NCI-H1092 (cell line): ENCODE measurements around the gene MRI1.

Experiments used
- DNase-seq: peaks from one replicate; lab custom pipeline; 2025; lab: John Stamatoyannopoulos, UW

The MRI1 gene

DNA sequence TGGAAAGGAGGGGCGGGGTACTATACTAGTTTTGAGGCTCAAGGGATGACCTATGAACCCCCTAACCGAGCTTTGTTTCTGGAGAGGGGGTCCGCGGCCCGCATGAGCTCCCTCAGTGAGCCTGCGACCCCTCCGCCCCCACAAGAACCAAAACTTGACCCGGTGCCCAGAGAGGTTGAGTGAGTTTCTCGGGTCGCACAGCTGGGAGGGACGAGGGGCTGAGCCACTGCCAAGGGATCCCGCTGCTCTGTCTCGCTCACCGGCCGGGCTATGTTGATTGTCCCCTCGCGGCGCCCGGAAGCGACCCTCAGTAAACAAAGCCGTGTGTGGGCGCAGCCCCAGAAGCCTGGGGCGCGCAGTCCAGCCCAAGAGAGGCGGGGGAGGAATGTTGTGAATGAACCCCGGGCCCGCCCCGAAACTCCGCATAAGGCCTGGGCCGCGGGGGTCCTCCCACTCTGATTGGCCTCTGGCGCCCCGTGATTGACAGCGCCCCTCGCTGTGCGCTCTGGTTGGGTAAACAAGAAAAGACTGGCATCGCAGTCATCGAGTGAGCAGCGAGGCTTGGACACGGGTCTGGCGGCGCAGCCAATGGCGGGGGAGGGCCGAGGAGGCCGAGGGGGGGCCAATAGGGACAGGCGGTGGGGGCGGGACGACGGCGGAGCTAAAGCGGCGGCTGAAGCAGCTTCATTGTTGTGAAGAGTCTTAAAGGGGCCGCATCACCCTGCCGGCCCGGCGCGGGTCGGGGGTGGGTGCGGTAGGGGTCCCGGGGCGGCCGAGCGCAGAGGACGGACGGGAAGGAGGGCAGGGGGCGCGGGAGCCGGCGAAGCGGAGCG, 30.7 kb downstream of the MRI1 start, which contains the start of gene ZSWIM4:
TSS of gene ZSWIM4 (plus strand) at position 687 of the 833 bp plus-strand sequence. CDS start 206 bp downstream, outside the sequence.
- DNase-seq, result peak; percentile 99

DNA sequence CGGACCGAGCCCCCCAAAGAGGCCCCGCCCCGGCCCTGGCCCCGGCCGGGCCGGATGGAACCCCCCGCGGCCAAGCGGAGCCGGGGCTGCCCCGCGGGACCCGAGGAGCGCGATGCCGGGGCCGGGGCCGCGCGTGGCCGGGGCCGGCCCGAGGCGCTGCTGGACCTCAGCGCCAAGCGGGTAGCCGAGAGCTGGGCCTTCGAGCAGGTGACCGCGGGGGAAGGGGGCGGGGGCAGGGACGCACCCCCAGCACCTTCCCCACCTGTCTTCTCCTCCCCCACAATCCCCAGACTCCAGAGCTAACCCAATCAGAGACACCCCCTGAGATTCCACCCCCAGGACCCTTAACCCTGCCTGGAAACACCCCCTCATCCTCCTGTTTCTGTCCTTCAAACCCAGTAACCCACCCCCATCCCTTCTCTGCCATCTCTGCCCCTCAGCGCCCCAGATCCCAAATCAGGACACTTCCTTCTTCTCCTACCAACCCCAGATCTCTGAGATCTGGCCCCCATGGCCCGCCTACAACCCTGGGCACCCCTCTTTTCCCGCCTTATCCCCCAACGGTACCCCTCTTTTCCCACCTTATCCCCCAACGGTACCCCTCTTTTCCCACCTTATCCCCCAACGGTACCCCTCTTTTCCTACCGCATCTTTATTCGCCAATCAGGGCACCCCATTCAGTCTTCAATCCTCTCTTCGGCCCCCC, 31.4 kb downstream of the MRI1 start:
- no peak for DNase-seq

GRCh38 chr19:13796301-13797057, 32.2 kb downstream of the MRI1 start:
- DNase-seq, result no peak

- no peak for DNase-seq
Observed at GRCh38 chr19:13797058-13797440, 32.7 kb downstream of the MRI1 start.

GRCh38 chr19:13797870-13798269, 33.5 kb downstream of the MRI1 start:
- DNase-seq, result no peak

DNA sequence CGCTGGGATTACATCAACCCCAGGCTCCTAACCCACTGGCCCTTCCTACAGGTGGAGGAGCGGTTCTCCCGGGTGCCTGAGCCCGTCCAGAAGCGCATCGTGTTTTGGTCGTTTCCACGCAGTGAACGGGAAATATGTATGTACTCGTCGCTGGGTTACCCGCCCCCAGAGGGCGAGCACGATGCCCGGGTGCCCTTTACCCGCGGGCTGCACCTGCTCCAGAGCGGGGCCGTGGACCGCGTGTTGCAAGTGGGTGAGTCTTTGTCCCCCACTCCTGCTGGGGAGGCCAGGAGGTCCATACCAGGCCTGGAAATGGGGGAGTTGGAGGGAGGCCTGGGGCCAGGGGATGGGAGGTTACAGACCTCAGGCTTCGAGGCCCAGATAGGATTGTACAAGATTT, 35.3 kb downstream of the MRI1 start:
- no peak for DNase-seq

GRCh38 chr19:13803038-13803437, 38.7 kb downstream of the MRI1 start:
- no peak for DNase-seq

DNA sequence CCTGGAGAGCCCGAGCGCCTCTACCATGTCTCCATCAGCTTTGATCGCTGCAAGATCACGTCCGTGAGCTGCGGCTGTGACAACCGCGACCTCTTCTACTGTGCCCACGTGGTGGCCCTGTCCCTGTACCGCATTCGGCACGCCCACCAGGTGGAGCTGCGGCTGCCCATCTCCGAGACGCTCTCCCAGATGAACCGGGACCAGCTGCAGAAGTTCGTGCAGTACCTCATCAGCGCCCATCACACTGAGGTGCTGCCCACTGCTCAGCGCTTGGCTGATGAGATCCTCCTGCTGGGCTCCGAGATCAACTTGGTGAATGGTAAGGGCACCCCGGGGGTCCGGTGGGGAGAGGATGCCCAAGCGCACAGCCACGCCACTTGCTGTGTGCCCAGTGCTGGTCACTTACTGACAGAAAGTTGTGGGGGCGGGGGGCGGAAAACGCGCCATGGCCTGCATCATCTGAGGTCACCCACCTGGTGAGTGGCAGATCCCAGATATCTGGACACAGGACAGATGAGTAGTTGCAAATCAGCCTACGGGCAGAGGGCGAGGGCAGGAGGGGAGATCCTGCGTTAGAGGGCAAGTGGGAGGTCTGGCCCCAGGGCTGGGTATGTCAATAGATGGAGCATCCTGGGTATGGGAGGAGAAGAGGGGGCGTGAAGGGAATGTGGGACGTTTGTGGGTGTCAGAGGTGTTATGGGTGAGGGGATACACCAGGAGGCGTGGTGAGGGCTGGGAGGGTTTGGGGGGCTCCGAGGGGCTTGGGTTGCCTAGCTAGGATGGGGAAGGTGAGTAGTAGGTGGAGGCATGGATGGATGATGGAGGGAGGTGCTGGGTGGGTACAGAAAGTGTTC, 40.7 kb downstream of the MRI1 start:
- DNase-seq, result no peak

DNA sequence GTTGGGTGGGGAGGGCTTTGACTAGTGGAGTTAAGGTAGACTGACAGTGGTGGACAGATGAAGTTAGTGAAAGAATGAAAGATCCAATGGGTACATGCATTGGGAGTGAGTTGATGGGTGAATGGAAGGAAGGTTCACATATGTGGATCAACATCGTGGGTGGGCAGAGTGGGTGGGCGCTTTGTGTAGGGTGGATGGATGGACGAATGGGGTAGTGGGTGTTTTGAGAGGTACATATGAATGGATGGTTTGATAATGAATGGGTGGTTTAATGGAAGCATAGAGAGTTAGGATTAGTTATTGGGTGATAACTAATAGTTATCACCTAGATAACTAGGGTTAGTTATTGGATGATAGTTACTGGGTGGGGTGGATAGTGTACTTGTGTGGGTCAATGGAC, 42.4 kb downstream of the MRI1 start:
- no peak for DNase-seq

GRCh38 chr19:13807421-13808021, 43.2 kb downstream of the MRI1 start:
- DNase-seq, result no peak

DNA sequence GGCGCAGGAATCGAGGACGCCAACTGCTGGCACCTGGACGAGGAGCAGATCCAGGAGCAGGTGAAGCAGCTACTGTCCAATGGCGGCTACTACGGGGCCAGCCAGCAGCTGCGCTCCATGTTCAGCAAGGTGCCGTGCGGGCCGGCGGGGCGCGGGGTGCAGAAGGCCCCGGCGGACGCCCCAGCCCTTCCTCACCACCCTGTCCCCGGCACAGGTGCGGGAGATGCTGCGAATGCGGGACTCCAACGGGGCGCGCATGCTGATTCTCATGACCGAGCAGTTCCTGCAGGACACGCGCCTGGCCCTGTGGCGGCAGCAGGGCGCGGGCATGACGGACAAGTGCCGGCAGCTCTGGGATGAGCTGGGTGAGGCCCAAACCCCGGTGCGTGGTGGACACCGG, 44.5 kb downstream of the MRI1 start:
- DNase-seq, result no peak

DNA sequence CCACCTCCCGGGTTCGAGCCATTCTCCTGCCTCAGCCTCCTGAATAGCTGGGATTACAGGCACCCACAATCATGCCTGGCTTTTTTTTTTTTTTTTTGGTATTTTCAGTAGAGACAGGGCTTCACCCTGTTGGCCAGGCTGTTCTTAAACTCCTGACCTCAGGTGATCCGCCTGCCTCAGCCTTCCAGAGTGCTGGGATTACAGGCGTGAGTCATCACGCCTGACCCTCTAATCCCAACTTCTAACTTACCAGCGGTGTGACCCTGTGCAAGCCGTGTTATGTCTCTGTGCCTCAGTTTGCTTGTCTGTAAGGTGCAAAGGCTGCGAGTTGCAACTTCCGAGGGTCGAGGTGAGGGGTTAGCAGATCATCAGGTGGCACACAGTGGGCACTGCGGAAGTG, 48.2 kb downstream of the MRI1 start:
- no peak for DNase-seq

- no peak for DNase-seq
Observed at GRCh38 chr19:13813147-13813546, 48.8 kb downstream of the MRI1 start.

GRCh38 chr19:13814550-13814949, 50.2 kb downstream of the MRI1 start:
- no peak for DNase-seq

DNA sequence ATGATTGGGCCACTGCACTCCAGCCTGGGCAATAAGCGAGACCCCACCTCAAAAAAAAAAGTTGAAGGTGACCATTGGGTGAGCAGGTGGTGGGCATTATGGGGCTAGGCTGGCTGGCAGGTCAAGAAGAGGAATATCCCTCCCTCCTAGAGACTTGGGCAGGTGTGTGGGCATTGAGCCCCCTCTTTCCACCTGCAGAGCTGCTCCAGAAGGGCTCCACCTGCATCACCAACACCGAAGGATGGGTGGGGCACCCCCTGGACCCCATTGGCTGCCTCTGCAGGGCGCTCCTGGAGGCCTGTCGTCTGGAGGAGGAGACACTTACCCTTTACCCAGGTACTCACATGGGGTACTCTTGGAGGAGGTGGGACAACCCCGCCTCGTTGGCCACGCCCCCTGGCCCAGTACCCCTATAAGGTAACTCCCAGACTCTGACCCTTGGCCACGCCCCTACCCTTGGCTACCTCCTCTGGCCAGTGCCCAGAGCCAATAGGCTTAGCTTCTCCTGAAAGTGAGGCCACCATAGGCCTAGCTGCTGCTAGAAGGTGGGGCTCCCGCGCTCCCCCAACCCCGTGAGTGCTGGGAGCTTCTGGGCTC, 52.8 kb downstream of the MRI1 start:
- DNase-seq, result no peak

GRCh38 chr19:13817615-13818371, 53.5 kb downstream of the MRI1 start:
- no peak for DNase-seq

DNA sequence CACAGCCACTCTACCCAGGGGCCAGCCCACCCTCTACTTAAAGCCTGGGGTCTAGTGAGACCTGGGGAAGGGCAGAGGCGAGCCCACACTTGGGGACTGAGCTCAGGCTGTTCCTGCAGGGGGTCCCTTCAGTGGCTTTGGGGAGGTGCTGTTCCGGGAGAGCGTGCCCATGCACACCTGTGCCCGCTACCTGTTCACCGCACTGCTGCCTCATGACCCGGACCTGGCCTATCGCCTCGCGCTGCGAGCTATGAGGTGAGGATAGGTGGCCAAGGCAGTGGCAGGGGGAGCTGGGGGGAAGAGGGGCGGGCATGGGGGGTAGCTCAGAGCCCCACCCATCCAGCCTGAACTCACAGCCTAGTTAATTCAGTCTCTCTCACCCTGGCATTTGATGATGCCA, 54.9 kb downstream of the MRI1 start:
- no peak for DNase-seq

- DNase-seq, result no peak
Observed at GRCh38 chr19:13821292-13821691, 57.0 kb downstream of the MRI1 start.

- no peak for DNase-seq
Observed at GRCh38 chr19:13823256-13823655, 58.9 kb downstream of the MRI1 start.
